GM23338 (cell line): ENCODE data around the gene SCN3A. TPM values are rescaled to one million over a fixed set of nuclear protein-coding genes. Genes with fewer than 3 reads are reported as not detected.
A peak's percentile ranks its signal among the peaks of the same experiment; 100 is the strongest.

ENCODE experiments used
- ATAC-seq: fragments of 200-7000 bp; cut with Tn5 transposase; 3 replicates; pipeline ENCODE4 v1.9.1; 2020
- DNase-seq: peaks from one replicate; pipeline ENCODE4 v3.0.0-alpha.2; 2015; ENCODE audit warnings: low spot score
- H2AFZ ChIP-seq: fragments of 200-600 bp; sonication (generic); 2 replicates; pipeline ENCODE4 v1.8.0; 2016; ENCODE audit warnings: antibody characterized with exemption, mild to moderate bottlenecking, moderate library complexity
- H3F3A ChIP-seq: fragments of 200-600 bp; sonication (generic); replicated peaks from 2 replicates; pipeline ENCODE4 v1.8.0; 2017; ENCODE audit warnings: antibody characterized with exemption, mixed run types, low read depth
- H3K27ac ChIP-seq: fragments of 200-600 bp; sonication (generic); 2 replicates; pipeline ENCODE4 v1.6.1; 2016; ENCODE audit warnings: low read depth
- H3K27me3 ChIP-seq: fragments of 200-600 bp; sonication (generic); 2 replicates; pipeline ENCODE4 v1.8.0; 2016; ENCODE audit warnings: mild to moderate bottlenecking, mixed run types, moderate library complexity; ENCODE audit not compliant: insufficient read depth
- H3K36me3 ChIP-seq: fragments of 200-600 bp; sonication (generic); 2 replicates; pipeline ENCODE4 v1.8.0; 2016; ENCODE audit warnings: mild to moderate bottlenecking; ENCODE audit not compliant: insufficient read depth
- H3K4me1 ChIP-seq: fragments of 200-600 bp; sonication (generic); 2 replicates; pipeline ENCODE4 v1.8.0; 2016; ENCODE audit warnings: mild to moderate bottlenecking, moderate library complexity; ENCODE audit not compliant: insufficient read depth
- H3K4me2 ChIP-seq: fragments of 200-600 bp; sonication (generic); 2 replicates; pipeline ENCODE4 v1.7.1; 2017; ENCODE audit warnings: mixed run types
- H3K4me3 ChIP-seq: fragments of 200-600 bp; sonication (generic); 2 replicates; pipeline ENCODE4 v1.6.1; 2016; ENCODE audit warnings: mixed run types
- H3K79me2 ChIP-seq: fragments of 200-600 bp; sonication (generic); replicated peaks from 2 replicates; pipeline ENCODE4 v1.8.0; 2017; ENCODE audit warnings: mild to moderate bottlenecking; ENCODE audit not compliant: insufficient read depth
- H3K9me2 ChIP-seq: fragments of 200-600 bp; sonication (generic); 2 replicates; pipeline ENCODE4 v1.8.0; 2017; ENCODE audit not compliant: insufficient read depth
- H4K20me1 ChIP-seq: fragments of 200-600 bp; sonication (generic); replicated peaks from 2 replicates; pipeline ENCODE4 v1.8.0; 2017; ENCODE audit warnings: mild to moderate bottlenecking; ENCODE audit not compliant: insufficient read depth
- H3K27ac Mint-ChIP-seq: 2 replicates; pipeline ENCODE4 v1.8.0; 2020; ENCODE audit warnings: inconsistent platforms, mild to moderate bottlenecking, moderate library complexity, mixed read lengths
- H3K27me3 Mint-ChIP-seq: 3 replicates; pipeline ENCODE4 v1.8.0; 2022; ENCODE audit warnings: low read depth, mild to moderate bottlenecking, moderate library complexity, mixed read lengths, inconsistent platforms; ENCODE audit not compliant: insufficient read depth, poor library complexity
- H3K36me3 Mint-ChIP-seq: 3 replicates; pipeline ENCODE4 v1.8.0; 2021; ENCODE audit warnings: low read depth, mild to moderate bottlenecking, inconsistent platforms, moderate library complexity, mixed read lengths
- H3K4me1 Mint-ChIP-seq: 3 replicates; pipeline ENCODE4 v1.8.0; 2020; ENCODE audit warnings: mild to moderate bottlenecking, inconsistent platforms, mixed read lengths
- H3K4me3 Mint-ChIP-seq: 3 replicates; pipeline ENCODE4 v1.8.0; 2021; ENCODE audit warnings: moderate library complexity, mild to moderate bottlenecking, inconsistent platforms, mixed read lengths
- H3K9me3 Mint-ChIP-seq: 3 replicates; pipeline ENCODE4 v1.8.0; 2020; ENCODE audit warnings: moderate library complexity, mild to moderate bottlenecking, inconsistent platforms, mixed read lengths
- CTCF ChIP-seq, 2 experiments: fragments of 200-600 bp in 1 of 2; sonication (generic) in 1 of 2; conservative IDR thresholded peaks; 2 replicates each; pipeline versions ENCODE4 v1.5.1 to v1.6.1; 2016 to 2017; ENCODE audit warnings: antibody characterized with exemption in 2 of 2, low read depth in 2 of 2, mild to moderate bottlenecking in 2 of 2, moderate library complexity in 1 of 2
- EZH2 ChIP-seq: fragments of 200-600 bp; sonication (generic); IDR thresholded peaks from one replicate; pipeline ENCODE4 v1.8.0; 2017; ENCODE audit warnings: antibody characterized with exemption, mild to moderate bottlenecking, low read depth; ENCODE audit not compliant: unreplicated experiment
- EZH2phosphoT487 ChIP-seq: fragments of 200-600 bp; sonication (generic); IDR thresholded peaks from one replicate; pipeline ENCODE4 v1.8.1; 2018; ENCODE audit warnings: antibody characterized with exemption; ENCODE audit not compliant: unreplicated experiment
- STAT1 ChIP-seq: IDR thresholded peaks from one replicate; pipeline ENCODE4 v1.6.1; 2016; ENCODE audit warnings: antibody characterized with exemption; ENCODE audit not compliant: unreplicated experiment
- ZNF114 ChIP-seq: fragments of 250-450 bp; sonication (Bioruptor Pico); IDR thresholded peaks from 2 replicates; pipeline ENCODE4 v1.5.0; 2020; ENCODE audit warnings: mild to moderate bottlenecking, moderate library complexity
- ZNF331 ChIP-seq: fragments of 250-450 bp; sonication (Bioruptor Pico); IDR thresholded peaks from 2 replicates; pipeline ENCODE4 v1.5.0; 2020; ENCODE audit warnings: low read depth, mild to moderate bottlenecking, moderate library complexity
- ZNF462 ChIP-seq: fragments of 250-450 bp; sonication (Bioruptor Pico); IDR thresholded peaks from 2 replicates; pipeline ENCODE4 v1.5.0; 2020; ENCODE audit warnings: mild to moderate bottlenecking, moderate library complexity
- polyA plus RNA-seq: library from polyadenylated mRNA; unstranded; fragments of >200 nt; fragmentation: Nextera tagmentation; extraction: Ambion mirVana; gene quantifications from 2 replicates; pipeline ENCODE4 v1.2.1, GENCODE V29; 2016
- total RNA-seq: library from RNA; depleted of rRNA; stranded (reverse); fragments of >200 nt; shearing (Covaris generic); gene quantifications from 2 replicates; pipeline ENCODE4 v1.2.3, GENCODE V29; 2014

SCN3A gene
- total and polyA plus RNA-seq, 2 experiments from 2014 or later, result 0.66 TPM; not detected in 1

GRCh38 chr2:165115258-165115657 is 88.6 kb downstream of the SCN3A start (continued):
- TF ChIP-seq ZNF462 (CRISPR knock-in tag) (no peak), EZH2 (no peak)

GRCh38 chr2:165114346-165114939 is 89.4 kb downstream of the SCN3A start:
- H4K20me1 ChIP-seq, result no peaks in the 10 kb centered on the region
- no peak; the same call in 2 of the 3 replicates for ATAC-seq
- Mint-ChIP-seq H3K9me3 (no peaks in the 10 kb centered on the region), H3K36me3 (no peaks in the 10 kb centered on the region), H3K4me3 (no peak overlapping the region), H3K27me3 (no peaks in the 10 kb centered on the region), H3K4me1 (peaks cover 12% of the 10 kb centered on the region), H3K27ac (peak overlapping the region; percentile 66)
- H3K4me1 ChIP-seq, result peaks cover 8% of the 10 kb centered on the region
- H3K79me2 ChIP-seq, result no peaks in the 10 kb centered on the region
- H3F3A ChIP-seq, result no peaks in the 10 kb centered on the region
- DNase-seq, result no peak
- peak overlapping the region; percentile 53; the same call in 1 of the 2 replicates for H2AFZ ChIP-seq
- no peak overlapping the region for H3K27ac ChIP-seq
- no peaks in the 10 kb centered on the region for H3K27me3 ChIP-seq
- no peaks in the 10 kb centered on the region for H3K9me2 ChIP-seq
- no peak overlapping the region for H3K4me3 ChIP-seq
- H3K36me3 ChIP-seq, result no peaks in the 10 kb centered on the region
- no peak overlapping the region for H3K4me2 ChIP-seq
- TF ChIP-seq ZNF331 (CRISPR knock-in tag) (no peak), STAT1 (no peak), ZNF462 (CRISPR knock-in tag) (no peak), CTCF (conservative IDR thresholded peaks at IDR 0.05; ENCODE audit: low read depth in 2 of 2) (no peak), EZH2 (no peak), ZNF114 (CRISPR knock-in tag) (no peak), EZH2phosphoT487 (no peak)
